GM21723 (cell line): ENCODE results near the gene CLEC2D.
"Not testable (repeated sequence)": the region's sequence is repeated elsewhere in the genome, so short reads cannot be mapped to it uniquely, and the experiment has no call there.

Experiments used
- ATAC-seq: cut with Tn5 transposase; IDR thresholded peaks from one replicate; pipeline ENCODE4 v1.9.1; 2021; ENCODE audit warnings: mild to moderate bottlenecking, moderate library complexity; ENCODE audit not compliant: unreplicated experiment

Gene CLEC2D, protein sequence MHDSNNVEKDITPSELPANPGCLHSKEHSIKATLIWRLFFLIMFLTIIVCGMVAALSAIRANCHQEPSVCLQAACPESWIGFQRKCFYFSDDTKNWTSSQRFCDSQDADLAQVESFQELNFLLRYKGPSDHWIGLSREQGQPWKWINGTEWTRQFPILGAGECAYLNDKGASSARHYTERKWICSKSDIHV

GRCh38 chr12:9669534-9669933 lies at the start of gene CLEC2D:
CLEC2D (plus strand) TSS chr12:9669713; CDS start chr12:9669735, 22 bp downstream.
- peak; percentile 41 for ATAC-seq

- no peak for ATAC-seq
These were observed 44.5 kb upstream of the CLEC2D start for GRCh38 chr12:9625019-9625418.

DNA sequence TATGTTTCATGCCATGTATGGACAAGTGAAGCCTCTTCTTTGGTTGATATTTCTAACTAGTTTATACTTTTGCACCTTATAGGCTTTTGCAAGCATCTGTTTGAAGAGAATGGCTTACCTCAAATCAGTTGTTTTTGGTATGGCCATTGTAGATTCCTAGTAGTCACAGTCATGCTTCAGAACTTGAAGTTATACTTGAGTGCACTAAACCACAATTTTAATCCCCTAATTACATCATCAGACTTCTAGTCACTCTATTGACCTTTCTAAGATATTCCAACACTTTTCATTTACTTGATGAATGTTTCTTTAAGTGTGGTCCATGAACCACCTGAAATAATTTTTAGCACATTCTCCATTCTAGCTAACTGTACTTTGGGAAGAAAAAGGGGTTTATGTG lies 43.2 kb upstream of the CLEC2D start:
- no peak for ATAC-seq

GRCh38 chr12:9626821-9627220 lies 42.7 kb upstream of the CLEC2D start:
- no peak for ATAC-seq

- no peak for ATAC-seq
These were observed 36.7 kb upstream of the CLEC2D start for GRCh38 chr12:9632766-9633165.

DNA sequence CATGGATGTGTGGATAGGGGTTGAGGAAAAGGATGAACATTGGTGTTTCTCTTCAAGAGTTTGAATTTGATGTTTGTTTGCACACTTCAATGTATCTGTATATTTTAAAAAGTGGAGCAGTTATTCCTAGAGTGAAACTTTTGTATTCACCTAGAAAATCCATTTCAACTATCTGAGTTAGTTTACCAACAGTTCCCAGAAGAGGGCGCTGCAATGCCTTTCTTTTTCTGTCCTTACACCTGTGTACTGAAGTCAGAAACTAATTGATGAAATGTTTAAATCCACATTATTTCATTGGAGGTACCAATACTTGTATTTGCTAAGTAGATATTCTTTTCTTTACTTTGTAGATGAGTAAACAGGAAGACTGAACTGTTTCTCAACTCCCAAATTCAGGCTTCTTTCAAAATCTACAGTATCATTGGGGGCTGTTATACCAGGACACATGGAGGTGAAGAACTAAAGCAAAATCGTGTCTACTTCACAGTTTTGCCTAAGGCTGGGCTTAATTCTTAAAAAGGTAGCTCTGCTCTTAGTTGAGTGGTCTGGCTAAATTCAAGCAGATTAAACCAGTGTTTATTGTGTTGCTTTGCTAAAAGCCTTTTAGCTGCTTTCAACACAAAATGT lies 35.2 kb upstream of the CLEC2D start:
- ATAC-seq = no peak

DNA sequence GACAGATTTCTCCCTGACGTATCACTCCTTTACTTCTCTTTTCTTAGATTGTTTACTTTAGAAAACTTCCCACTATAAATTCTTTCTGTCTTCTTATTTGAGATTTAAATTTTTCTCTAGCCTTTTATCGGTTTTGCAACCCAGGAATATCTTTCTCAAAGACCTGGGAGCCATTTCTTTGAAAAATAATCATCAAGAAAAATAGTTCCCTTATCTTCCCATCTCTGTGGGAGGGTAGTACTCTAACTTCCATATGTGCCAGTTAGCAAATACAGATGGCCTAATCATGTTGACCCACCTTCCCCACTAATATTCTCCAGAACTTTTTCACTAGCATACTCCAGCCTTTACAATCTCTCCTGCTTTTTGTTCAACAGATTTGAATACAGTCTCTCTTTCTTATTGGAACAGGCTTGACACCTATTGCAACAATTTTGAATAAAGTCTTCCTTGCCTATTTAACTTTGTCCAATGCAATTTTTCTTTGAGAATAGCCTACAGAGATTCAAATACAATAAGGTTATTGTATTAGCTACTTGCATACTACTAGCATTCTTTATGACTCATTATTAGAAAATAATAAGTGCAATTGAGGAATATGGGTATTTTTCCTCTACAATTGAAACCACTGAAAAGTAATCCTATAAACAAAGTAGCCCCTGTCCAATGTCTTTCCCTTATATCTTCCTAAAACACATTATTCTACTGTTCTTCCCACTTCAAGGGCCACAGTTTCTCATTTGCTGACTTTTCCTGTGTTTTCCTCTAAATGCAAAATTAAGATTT lies 34.4 kb upstream of the CLEC2D start:
- no peak for ATAC-seq

DNA sequence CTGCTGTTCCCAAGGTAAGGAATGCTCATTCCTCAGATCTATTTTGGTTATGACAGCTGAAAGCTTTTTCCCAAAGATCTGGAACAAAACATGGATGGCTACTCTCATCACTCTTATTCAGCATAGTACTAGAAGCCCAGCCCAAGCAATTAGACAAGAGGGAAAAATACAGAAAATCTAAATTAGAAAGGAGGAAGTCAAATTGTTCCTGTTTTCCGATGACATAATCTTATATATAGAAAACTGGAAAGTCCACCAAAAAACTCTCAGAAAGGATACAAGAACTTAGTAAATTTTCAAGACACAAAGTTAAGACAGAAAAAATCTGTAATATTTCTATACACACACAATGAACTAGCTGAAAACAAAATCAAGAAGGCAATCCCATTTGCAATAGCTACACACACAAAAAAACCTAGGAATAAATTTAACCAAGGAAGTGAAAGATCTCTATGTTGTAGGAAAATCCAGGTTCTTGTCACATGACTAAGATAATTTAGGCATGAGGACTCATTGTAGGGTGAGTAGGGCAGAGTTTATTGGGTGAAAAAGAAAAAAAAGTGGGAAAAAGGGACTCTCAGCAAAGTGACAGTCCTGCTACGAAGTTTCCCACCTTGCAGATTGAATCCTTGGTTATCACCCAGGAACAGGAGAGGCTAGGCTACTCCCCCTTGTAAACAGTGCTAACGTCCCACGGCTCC lies 33.2 kb upstream of the CLEC2D start:
- no peak for ATAC-seq

- no peak for ATAC-seq
These were observed 32.7 kb upstream of the CLEC2D start for GRCh38 chr12:9636851-9637206.

- no peak for ATAC-seq
These were observed 29.5 kb upstream of the CLEC2D start for GRCh38 chr12:9640024-9640423.

DNA sequence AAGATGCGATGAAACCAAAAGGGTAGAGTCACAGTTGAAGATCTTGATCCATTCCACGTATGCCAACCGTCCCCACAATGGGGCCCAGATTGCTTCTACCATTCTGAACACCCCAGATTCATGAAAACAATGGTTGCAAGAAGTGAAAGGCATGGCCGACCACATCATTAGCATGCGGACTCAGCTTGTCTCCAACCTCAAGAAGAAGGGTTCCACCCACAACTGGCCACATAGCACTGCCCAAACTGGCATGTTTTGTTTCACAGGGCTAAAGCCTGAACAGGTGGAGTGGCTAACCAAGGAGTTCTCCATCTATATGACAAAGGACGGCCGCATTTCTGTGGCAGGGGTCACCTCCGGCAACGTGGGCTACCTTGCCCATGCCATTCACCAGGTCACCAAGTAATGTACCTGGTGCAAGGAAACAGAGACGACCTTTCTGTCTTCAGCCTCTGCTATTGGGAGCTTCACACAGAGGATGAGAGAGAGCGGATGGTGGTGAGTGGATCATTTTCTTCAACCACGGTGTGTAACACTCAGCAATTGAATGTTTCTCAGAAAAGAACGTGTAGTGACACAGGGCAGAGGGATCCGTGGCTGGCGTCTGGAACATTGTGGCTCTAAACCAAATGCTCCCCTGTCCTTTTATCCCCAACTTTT lies 26.8 kb upstream of the CLEC2D start:
- ATAC-seq = no peak

DNA sequence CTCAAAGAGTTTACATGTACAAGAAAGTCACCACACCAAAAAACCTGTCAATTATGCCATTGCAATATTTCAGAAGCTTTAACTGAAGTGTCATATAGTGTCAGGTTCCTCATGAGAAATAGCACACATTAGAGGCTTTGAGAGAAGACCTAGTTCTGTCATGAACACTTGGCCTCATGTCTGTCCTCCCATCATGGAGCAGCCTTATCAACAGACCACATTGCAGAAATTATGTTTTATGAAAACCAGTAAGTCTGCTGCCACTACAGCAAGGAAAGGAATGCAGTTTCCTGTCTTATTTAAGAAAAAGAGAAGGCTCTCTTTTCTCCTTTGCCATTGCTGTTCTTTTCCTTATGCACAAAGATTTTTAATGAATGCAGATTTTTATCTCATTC lies 26.2 kb upstream of the CLEC2D start:
- no peak for ATAC-seq

DNA sequence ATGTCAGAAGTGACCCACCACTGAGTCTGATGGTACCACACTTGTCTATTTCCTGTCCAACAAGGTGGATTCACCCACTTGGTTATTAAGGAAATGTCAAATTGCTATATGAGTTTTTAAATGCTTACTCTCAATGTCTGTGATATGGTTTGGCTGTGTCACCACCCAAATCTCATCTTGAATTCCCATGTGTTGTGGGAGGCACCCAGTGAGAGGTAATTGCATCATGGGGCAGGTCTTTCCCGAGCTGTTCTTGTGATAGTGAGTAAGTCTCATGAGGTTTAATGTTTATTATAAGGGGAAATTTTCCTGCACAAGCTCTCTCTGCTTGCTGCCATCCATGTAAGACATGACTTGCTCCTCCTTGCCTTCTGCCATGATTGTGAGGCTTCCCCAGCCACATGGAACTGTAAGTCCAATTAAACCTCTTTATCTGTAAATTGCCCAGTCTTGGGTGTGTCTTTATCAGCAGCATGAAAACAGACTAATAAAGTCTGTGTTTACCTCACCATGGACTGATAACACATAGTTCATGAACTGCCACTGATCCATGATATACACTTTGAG lies 24.4 kb upstream of the CLEC2D start:
- ATAC-seq = not testable (repeated sequence)

GRCh38 chr12:9646794-9647781 lies 22.4 kb upstream of the CLEC2D start:
- peak; percentile 3 for ATAC-seq

GRCh38 chr12:9647825-9648700 lies 21.4 kb upstream of the CLEC2D start:
- peak; percentile 69 for ATAC-seq

DNA sequence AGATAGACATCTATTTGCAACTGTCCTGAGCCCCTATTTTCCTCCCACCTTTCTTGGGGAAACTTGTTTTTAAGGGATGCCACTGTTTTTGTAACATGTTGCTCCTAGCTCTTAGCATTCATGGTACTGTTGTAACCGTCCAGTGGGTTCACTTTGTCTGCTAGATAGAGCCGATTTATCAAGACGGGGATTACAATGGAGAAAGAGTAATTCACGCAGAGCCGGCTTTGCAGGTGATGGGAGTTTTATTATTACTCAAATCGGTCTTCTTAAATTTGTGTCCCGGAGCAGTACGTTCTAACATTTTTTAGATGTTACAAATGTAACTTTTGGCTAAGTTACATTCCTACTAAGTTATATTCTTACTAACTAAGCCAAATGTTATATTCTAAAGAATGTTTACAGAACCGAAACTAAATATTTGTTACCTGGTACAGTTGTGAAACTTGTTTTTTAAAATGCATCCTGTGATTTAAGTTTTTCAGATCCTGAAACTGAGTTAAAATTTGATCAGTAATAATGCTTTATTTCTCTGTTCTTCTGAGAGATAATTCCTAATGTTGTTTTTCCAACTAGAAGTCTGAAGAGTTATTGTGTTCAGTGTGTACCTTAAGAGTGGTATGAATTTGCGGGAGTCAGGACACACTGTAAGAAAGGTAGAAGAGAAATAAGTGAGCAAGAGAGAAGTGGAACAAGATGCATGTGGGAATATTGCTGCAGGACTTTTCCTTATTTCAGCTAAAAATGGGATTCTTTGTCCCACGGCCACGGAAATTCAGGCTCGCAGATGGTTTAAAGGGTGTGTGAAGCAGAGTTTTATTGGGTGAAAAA lies 20.6 kb upstream of the CLEC2D start:
- ATAC-seq = no peak

DNA sequence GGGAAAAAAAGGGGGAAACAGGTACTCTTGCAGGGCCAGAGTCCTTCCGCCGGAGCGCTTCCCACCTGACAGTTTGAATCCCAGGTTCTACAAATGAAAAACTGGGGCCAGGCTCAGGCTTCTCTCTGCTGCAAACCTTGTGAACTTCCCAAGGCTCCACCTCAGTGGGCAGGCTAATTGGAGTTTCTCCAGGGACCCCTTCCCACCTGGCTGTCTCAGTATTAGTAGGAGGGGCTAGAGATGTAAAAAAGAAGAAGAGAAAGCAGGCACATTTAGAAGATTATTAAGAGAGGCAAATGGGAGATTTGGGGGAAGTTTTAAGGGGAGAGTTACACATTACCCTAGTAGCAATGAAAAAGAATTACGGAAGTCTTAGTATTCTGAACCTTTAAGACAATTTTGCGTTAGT lies 20.0 kb upstream of the CLEC2D start:
- ATAC-seq = no peak

- no peak for ATAC-seq
These were observed 19.3 kb upstream of the CLEC2D start for GRCh38 chr12:9650151-9650576.
